Measurements from ENCODE around the gene TAS2R60.
"Not testable (repeated sequence)": the region's sequence is repeated elsewhere in the genome, so short reads cannot be mapped to it uniquely, and the experiment has no call there.

TAS2R60 gene

GRCh38 chr7:143479055-143479766, 36.0 kb downstream of the TAS2R60 start:
- no peak for DNase-seq

- no peak for DNase-seq
These were observed 37.2 kb downstream of the TAS2R60 start for GRCh38 chr7:143480501-143480900.

- no peak for DNase-seq
These were observed 40.9 kb downstream of the TAS2R60 start for GRCh38 chr7:143484119-143484518.

DNA sequence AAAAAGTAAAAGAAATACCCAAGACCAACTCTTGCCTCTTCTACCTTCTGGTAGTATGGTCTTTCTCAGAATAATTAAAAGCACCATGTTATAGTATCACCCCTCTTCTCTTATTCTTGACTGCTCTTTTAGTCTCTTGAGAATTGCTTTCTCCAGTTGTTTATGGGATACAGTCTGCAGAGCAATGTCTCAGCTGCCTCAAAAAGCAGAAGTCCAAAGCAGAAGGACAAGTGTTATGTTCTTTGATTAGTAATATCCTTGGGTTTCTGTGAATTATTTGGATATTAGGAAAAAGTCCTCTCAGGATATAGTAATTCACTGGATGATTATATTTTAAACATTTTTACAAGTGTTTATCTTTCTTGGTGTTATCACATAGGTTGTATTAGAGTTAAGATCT, 41.8 kb downstream of the TAS2R60 start:
- DNase-seq: no peak

DNA sequence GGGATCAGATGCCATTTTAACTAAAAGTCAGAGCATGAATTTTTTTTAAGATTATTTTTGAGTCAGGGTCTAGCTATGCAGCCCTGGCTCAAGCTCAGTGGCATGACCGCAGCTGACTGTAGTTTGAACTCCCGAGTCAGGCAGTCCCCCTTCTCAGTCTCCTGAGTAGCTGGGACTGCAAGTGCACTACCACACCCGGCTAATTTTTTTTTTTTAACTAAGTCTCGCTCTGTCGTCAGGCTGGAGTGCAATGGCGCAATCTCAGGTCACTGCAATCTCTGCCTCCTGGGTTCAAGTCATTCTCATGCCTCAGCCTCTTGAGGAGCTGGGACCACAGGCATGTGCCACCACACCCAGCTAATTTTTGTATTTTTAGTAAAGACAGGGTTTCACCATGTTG, 42.2 kb downstream of the TAS2R60 start:
- no peak for DNase-seq

GRCh38 chr7:143486266-143486665, 43.0 kb downstream of the TAS2R60 start:
- not testable (repeated sequence) for DNase-seq

DNA sequence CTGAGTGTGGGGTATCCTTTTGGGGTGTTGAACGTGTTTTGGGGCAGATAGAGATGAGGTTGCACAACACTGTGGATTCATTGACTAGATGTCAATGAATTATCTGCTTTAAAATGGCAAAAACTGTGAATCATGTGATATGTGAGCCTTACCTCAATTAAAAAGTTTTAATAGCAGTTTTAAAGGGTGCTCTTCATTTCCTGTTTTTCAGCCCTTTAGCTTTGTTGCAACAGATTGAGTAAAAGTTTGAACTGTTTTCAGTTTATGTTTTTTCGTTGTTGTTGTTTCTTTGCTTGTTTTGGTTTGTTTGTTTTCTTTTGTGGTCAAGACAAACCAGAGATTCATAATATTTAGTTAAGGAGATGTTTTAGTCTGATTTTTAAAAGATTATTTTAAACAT, 43.8 kb downstream of the TAS2R60 start:
- no peak for DNase-seq

- no peak for DNase-seq
These were observed 44.3 kb downstream of the TAS2R60 start for GRCh38 chr7:143487566-143487965.

- DNase-seq: no peak
These were observed 47.6 kb downstream of the TAS2R60 start for GRCh38 chr7:143490717-143491306.

GRCh38 chr7:143492043-143492471, 48.8 kb downstream of the TAS2R60 start:
- DNase-seq: peak; percentile 62

DNA sequence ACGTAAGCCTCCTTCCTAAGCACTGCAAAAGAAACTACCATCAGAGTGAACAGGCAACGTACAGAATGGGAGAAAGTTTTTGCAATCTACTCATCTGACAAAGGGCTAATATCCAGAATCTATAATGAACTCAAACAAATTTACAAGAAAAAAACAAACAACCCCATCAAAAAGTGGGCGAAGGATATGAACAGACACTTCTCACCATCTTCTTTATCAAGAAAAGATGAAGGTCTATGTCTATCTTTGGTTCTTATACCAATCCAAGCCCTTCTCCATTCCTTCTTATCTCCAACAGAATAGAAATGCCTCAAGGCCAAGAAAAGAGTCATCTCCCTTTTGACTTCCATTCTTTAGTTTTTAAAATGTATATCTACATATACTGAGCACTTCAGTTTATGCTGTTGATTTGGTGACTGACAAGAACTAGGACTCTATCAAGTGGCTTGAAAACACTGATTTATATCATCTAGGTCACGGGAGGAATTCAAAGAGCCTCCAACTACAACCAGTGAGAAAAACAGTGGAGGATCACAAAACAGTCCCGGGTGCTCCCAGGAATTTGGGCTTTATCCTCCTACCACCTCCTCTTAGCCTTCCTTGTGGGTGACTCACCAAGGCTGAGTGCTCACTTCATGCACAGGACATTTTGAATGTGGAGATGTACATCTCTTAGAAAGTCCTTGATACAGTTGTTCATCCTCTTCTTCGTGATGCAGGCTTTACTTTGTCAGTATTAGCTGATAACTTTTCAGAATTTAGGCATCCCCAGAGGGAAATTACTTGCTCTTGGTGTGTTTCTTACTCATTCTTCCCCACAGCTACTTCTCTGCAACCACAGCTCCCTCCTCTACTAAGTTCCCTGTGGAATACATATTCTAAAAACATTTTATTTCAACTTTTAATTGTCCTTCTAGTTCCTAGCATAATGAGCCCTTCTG, 49.8 kb downstream of the TAS2R60 start:
- DNase-seq: no peak

- DNase-seq: no peak
These were observed 50.5 kb downstream of the TAS2R60 start for GRCh38 chr7:143493751-143494150.

All from amniotic stem cell (primary cell).